Erythroblast (primary cell): ENCODE measurements around the gene API5.

Experiments used
- GATA1 ChIP-seq: IDR thresholded peaks from 2 replicates; pipeline ENCODE4 v1.6.1; 2011; ENCODE audit warnings: low read depth, mild to moderate bottlenecking, control low read depth, low read length, moderate library complexity
- POLR2A ChIP-seq: IDR thresholded peaks from 2 replicates; pipeline ENCODE4 v1.6.1; 2011; ENCODE audit warnings: mild to moderate bottlenecking, low read length

- TF ChIP-seq POLR2A (no peak), GATA1 (no peak)
These were observed 16.7 kb downstream of the API5 start for GRCh38 chr11:43328482-43328881.
